Measurements from ENCODE around the gene AIMP1.
A peak's percentile ranks its signal among the peaks of the same experiment; 100 is the strongest.

Gene AIMP1
- total RNA-seq = 89.2 to 126 reads per million in 2 experiments

DNA sequence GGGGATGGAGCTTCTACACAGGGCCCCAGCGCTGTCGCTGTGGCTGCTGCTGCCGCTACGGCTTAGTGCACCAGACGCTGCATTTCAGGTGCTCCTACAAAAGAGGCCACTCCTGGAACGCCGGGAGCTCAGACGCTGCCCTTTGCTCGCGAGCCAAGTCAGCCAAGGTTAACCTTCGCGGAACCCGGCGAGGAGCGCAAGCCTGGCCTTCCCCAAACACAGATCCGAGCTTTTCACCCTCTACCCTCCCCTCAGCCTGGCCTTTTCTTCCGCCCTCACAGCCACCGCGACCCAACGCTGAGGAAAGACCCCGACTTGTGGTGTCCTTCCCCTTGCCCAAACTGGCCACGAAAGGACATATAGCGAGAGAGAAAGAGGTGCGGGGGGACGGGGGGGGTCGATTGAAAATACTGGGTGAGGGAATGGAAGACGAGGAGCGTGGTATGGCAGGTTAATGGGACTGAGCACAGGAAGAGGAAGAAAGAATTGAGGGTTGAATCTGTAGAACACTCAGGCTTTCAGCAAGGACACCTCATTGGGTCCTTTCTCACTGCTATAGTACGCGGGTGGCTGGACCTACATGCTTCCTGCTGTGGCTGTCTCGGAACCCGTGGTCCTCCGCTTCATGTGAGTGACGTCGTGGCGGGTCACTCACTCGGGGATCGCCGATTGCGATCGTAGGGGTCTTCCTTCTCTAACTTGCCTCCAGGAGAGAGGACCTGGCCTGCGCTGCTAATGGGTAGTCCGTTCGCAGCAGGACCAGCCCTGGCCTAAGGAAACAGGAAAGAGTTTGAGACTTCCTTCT, at the start of gene AIMP1, which contains the start of gene TBCK:
TSS of gene AIMP1 (plus strand) at position 583 of the 805 bp plus-strand sequence. CDS start 8,460 bp downstream, outside the sequence.
TSS of gene TBCK (minus strand) at position 242 of the 805 bp plus-strand sequence. CDS start 7,249 bp downstream, outside the sequence.
- peak; percentile 82 for DNase-seq (ENCODE audit: low read depth)

DNA sequence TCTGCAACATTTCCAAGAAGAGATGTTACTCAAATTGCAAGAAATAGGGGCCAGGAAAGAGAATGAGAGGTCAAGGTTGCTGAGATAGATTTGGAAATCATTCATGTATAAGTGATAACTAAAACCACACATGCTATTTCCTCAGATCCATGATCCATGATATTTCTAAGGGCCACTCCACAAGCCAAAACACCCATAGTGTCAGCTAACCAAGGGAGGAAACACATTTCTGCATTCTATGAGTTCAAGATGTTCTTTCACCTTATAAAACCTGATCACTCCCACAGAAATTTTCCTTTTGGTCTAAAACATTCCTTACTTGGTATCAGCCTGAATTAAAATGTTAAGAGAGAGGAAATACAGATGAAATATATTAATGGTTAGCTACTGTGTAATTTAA, 47.6 kb upstream of the AIMP1 start:
- no peak for DNase-seq (ENCODE audit: low read depth)

DNA sequence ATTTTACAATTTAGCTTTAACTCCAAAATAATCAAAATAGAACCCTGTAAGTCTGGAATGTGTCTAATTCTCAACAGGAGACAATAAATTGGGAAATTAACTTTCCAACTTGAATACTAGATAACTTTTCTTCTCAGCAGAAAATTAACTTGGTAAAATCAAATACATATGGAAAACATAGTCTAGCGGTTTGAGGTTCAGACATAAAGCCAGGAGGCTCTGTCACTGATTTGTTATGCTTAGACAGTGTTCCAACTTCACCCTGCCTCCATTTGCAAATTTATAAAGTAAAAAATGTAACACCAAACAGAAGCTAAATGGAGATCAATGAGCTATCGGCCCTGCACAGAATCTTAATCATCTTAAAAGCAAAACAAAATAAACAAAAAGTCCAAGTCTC, 46.6 kb upstream of the AIMP1 start:
- DNase-seq (ENCODE audit: low read depth) = no peak

DNA sequence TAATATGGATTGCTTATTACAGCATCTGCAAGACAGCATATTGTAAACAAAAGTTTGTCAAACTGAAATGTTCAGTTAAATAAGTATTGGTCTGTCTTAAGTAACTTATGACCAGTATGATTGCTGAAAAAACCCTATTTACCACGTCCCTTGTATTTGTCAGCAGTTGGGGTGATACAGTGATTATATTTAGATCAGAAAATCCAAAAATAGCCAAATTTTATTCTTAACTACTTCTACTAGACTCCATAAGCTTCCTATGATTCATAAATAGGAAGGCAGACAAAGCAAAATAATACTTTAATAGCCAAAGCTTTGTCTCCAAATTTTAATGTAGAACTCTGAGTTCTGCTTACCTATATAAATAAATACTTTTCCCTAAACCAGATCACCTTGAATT, 45.6 kb upstream of the AIMP1 start:
- no peak for DNase-seq (ENCODE audit: low read depth)

DNA sequence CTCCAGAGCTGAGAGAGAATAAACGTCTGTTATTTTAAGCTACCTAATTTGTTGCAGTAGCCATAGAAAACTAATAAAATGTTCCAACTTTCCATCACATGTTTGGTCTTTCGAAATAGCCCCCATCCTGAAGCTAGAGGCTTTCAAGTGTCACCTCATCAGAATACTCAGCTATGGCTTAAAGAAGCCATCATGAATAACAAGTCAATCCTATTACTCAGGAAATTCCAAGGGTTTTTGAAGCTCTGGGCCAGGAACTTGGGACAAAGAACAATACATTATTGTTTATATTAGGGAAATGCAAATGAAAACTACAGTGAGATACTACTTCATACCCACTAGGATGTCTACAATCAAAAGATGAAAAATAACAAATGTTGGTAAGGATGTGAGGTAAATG, 42.5 kb upstream of the AIMP1 start:
- DNase-seq (ENCODE audit: low read depth) = no peak

DNA sequence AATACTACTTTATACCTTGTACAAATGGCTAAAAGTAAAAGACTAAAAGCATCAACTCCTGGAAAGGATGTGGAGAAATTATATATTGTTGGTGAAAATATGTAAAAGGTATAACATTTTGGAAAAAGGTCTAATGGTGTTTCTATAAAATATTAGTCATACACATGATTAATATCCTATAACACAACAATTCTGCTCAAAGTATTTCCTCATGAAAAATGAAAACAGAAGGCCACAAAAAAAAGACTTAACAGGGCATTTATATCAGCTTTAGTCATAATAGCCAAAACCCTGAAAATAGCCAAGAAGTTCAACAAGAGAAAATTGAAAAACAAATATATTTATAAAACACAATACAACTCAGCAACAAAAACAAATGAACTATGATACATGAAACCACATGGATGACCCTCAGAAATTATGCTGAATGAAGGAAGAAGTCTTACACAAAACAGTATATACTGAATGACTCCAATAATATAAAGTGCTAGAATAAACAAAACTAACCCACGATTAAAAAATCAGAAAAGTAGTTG, 39.1 kb upstream of the AIMP1 start:
- DNase-seq (ENCODE audit: low read depth) = no peak

DNA sequence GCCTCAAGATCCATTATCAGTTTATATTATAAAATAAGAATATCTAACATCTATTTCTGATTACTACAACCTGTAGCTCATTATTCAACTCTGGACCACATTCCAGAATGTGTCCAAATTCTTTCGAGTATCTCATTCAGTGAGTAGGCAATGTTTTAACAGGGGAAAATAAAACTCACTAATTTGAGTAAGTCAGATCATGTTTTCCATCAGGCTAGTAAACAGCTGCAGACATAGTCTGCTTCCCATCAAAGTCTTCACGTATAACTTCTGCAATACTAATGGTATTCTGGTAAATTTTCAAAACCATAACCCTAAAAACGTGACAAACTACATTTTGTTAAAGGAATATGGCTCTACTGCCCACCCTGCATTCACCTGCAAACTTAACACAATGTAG, 32.1 kb upstream of the AIMP1 start:
- no peak for DNase-seq (ENCODE audit: low read depth)

DNA sequence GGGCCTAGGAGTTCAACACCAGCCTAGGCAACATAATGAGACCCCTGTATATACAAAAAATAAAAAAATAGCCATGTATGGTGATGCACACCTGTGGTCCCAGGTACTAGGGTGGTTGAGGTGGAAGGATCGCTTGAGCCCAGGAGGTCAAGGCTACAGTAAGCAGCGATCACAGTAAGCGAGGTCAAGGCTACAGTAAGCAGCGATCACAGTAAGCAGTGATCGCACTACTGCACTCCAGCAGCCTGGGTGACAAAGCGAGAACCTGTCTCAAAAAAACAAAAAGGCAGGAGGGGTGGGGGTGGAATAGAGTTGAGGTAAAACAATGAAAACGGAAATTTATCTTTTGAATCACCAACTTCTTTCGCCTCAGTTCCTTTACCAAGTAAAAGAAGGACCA, 29.7 kb upstream of the AIMP1 start:
- no peak for DNase-seq (ENCODE audit: low read depth)

DNA sequence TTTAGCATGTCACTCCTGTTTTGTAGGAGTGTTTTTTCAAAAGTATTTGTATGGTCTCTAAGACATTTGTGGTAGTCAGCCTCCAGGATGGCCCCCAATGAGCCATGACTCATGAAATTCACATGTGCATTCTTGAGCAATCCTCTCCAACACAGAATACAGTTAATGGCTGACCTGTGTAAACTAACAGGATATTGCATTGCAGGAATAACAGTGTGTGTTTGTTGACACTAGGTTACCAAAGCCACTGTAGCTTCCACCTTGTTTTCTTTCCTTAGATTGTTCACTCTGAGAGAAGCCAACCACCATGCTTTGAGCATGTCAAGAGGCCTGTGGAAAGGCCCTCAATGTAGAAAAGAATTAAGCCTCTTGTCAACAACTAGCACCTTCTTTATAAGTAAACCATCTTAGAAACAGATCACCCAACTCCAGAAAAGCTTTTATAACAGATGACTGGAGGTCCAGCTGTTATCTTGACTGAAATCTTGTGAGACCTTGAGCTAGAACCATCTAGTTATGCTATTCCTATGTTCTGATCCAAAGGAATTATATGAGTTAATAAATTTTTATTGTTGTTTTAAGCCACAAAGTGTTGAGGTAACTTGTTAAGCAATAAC, 28.9 kb upstream of the AIMP1 start:
- DNase-seq (ENCODE audit: low read depth) = no peak

DNA sequence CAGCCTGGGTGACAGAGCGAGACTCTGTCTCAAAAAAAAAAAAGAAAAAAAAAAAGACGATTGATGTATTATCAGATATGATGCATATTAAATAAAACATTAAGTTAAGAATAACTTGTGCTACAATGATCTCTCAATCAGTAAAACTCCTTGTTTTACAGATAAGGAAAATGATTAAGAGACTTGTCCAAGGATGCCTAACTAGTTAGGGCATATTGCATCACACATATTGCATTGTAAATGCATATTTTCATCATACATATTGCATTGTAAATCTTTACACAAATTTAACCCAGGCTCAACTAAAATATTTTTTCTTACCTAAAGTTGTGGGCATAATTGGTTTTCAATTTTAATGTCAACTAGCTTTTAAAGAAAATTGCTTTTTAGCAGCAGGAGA, 26.6 kb upstream of the AIMP1 start:
- DNase-seq (ENCODE audit: low read depth) = no peak

DNA sequence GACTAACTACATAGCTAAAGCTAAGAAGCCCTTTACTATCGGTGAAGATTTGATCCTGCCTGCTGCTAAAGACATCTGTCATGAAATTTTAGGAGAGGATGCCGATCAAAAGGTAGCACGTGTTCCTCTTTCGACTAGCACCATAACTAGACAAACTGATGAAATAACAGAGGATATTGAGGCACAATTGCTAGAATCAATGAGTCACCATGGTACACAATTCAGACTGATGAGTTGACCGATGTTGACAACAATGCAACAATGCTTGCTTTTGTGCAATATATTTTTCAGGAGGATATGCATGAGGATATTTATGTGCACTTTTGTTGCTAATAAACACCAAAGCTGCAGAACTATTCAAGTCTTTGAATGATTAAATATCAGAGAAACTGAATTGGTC, 24.7 kb upstream of the AIMP1 start:
- DNase-seq (ENCODE audit: low read depth) = no peak

DNA sequence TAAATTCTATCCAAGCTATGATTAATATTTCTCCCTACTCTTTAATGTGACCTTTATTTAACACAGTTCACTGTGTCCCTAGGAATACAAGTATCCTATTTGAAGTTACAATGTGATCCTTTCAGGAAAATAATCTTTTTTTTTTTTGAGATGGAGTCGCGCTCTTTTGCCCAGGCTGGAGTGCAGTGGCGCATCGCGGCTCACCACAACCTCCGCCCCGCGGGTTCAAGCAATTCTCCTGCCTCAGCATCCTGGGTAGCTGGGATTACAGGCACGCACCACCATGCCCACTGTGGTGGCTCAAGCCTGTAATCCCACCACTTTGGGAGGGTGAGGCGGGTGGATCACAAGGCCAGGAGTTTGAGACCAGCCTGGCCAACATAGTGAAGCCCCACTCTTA, 22.3 kb upstream of the AIMP1 start:
- DNase-seq (ENCODE audit: low read depth) = no peak

DNA sequence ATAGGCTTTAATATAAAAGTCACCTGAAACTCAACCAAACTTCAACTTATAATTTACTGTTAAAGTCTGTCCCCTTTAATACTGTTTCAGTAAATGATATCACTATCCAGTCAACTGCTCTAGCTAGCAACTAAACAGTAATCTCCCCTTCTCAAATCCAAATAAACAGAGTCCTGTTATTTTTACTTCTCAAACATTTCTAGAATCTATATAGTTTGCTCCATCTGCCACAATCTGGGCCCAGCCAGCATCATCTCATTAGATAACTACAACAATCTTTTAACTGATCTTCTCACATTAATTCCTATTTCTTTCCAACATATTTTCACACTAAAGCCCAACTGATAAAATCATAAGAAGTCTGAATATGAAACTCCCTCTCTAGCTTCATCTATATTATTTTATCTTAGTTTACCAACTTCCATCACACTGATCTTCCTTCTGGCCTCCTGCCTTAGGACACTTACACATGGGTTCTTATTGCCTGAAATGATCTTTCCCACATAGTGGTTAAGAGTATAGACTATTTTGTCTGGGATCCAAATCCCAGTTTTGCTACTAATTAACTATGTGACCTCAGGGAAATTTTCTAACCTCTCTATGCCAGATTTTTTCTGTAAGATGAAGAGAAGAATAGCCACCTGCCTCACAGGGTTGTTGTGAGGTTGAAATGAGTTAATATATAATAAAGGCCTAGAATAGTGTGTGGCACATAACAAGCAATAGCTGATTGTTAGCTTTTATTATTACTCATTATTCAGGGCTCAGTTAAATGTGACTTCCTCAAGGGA, 18.9 kb upstream of the AIMP1 start:
- no peak for DNase-seq (ENCODE audit: low read depth)

DNA sequence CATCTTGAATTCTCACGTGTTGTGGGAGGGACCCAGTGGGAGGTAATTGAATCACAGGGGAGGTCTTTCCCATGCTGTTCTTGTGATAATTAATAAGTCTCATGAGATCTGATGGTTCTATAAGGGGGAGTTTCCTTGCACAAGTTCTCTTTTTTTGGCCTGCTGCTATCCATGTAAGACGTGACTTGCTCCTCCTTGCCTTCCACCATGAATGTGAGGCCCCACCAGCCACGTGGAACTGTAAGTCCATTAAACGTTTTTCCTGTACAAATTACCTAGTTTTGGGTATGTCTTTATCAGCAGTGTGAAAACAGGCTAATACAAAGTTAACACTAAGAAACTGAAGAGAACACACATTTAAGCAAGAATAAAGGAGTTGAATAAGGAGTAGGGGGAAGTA, 16.4 kb upstream of the AIMP1 start:
- DNase-seq (ENCODE audit: low read depth) = no peak

DNA sequence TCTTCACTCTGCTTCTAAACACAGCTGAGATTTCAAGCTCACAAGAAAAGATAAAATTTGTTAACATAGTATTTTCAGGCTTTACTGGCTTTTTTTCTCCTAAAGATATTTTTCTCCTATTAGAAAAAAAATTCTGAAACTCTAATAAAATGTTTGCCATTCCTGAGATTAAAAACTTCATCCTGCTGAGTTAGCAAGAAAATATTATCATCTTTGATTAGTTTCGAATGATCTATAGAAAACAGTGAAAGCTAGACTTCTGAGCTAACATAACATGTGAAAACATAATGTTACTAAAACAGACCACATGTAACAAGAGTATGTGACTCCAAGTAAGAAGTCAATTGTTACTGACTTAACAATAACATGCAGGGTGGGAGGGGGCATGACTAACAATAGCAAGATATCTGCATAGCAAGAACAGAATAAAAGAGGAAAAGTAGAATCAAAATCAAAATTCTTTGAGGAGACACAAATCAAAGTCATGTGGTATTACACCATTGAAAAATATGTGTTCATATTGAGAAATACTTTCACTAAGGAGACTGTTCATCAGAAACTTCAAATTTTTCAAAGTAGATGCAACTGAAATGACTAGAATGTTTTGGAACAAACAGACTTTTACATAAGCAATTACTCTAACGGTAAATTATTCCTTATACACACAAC, 14.8 kb upstream of the AIMP1 start:
- DNase-seq (ENCODE audit: low read depth) = no peak

DNA sequence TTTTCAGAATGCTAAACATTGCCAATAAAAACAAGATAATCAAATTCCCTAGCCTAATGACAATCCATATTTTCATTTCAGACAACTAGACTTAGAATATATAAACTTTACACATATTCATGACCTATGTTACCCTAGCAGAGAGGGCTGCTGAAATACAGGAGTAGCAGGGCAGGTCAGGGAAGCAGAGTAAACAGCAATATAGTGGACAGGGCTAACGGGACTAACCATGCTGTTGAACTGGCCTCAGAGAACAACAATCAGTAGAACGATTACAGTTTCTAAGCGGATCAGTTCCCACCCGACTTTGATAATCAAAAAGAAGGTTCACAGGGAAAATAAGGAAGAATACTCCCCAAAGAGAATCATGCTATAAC, 14.3 kb upstream of the AIMP1 start:
- DNase-seq (ENCODE audit: low read depth) = no peak

DNA sequence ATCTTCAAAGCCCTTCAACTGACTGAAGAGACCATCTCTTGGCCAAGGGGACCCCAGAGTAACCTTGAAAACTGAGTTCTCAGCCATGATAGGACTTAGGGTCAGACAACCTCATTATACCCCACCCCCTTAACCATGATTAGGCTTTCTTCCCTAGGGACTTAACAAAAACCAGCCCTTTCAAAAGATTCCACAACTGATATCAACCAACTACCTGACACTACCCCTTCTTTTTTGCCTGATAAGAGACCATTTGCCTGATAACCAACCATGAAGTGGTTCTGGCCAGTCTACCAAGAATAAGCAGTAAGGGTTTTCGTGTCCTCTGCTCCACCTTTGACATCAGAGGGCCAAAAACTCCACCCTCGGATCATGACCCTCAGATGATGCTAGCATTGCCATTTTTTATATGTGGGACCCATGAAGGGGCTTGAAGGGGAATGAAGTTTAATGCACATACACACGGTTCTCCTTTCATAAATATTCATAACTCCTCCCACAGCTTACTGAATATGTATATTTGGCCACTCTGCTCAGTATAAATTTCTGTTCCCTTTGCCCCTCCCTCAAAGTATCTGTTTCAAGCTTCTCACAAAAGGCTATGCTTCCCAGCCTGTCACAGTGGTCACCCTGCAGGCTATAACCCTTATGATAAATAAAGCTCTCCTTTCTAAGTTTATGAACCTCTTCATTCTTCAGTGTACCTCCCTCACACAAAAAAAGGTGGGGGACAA, 12.6 kb upstream of the AIMP1 start:
- no peak for DNase-seq (ENCODE audit: low read depth)

DNA sequence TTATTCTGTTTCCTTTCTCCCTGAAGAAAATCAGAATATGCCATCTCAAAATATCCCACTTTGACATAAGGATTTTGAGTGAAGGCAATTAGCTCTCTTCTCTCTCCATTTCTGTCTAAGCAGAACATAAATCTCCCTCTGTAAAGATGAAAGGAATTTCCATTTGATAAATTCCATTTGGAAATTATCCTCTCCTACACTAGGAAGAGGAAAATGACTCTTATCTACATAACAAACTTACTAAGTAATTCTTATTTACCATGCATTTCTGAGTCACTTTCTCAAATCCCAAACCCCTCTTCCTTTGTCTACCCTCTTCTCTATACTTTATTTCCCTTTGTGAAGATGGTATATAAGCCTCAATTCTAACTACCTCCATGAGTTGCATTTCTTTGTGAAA, 11.7 kb upstream of the AIMP1 start:
- DNase-seq (ENCODE audit: low read depth) = no peak

DNA sequence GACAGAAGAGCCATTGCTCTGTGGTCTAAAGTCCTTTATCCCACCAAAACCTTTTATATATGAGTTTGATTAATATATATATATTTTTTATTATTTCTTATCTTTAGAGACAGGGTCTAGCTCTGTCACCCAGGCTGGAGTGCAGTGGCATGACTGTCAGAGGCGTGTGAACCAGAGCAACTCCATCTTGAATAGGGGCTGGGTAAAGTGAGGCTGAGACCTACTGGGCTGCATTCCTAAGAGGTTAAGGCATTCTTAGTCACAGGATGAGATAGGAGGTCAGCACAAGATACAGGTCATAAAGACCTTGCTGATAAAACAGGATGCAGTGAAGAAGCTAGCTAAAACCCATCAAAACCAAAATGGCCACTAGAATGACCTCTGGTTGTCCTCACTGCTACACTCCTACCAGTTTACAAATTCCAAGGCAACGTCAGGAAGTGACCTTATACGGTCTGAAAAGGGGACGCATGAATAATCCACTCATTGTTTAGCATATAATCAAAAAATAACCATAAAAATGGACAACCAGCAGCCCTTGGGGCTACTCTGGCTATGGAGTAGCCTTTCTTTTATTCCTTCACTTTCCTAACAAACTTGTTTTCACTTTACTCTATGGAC, 10.8 kb upstream of the AIMP1 start:
- DNase-seq (ENCODE audit: low read depth) = no peak

DNA sequence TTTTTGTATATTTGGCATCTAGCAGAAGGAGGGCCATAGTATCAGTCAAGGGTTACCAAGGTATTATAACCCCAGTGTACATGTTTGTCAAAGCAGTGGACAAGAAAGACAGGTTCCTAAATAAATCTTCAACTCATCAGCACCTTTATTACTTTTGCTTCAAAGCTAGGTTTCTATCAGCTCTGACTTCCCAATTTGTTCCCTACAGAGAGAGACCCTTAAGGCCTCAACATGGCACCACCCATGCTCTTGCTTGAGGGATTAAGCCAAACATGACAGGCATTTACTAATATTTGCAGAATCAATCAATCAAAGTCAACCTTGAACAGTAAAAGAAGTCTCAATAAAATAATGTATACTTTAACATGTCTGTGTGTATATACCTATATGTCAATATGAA, 9.8 kb upstream of the AIMP1 start:
- DNase-seq (ENCODE audit: low read depth) = no peak

DNA sequence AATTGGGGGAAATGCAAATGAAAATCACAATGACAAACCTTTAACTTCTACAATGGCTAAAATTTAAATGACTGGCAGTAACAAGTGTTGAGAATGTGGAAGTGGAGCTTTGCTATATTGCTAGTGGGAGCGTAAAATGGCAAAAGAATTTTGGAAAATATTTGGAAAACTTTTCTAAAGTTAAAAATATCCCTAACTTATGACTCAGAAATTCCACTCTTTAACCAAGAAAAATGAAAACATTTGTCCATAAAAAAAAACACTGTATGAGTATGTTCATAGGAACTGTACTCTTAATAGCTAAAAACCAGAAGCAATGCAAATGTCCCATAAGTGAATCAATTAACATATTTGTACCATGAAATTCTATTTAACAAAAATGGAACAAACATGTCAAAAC, 4.0 kb upstream of the AIMP1 start:
- DNase-seq (ENCODE audit: low read depth) = no peak
